ENCODE data around the gene OR2T29. TPM values are rescaled to one million over a fixed set of nuclear protein-coding genes. Genes with fewer than 3 reads are reported as not detected.

The OR2T29 gene, protein sequence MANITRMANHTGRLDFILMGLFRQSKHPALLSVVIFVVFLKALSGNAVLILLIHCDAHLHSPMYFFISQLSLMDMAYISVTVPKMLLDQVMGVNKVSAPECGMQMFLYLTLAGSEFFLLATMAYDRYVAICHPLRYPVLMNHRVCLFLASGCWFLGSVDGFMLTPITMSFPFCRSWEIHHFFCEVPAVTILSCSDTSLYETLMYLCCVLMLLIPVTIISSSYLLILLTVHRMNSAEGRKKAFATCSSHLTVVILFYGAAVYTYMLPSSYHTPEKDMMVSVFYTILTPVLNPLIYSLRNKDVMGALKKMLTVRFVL
- not detected in 2 replicates for total RNA-seq

DNA sequence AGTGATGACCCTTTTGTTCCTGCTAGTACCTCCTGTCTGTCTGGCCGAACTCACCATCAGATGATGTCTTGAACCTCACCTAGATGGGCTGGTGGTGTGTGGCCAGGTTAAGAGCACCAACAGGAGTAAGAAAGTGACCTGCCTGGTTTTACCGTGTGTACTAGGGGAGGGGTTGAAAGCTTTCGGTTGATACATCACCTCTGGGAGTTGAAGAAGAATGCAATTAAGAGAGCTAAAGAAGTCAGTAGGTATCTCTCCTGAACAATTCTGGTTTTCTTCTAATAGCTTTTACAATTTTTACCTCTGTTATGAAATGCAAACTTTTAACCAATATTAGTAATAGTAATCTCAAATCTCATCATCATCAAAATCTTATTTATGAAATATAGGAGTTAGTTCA, at the start of gene OR2T29:
Gene OR2T29, minus strand, starts transcription at position 101 of the 400 bp plus-strand sequence. CDS start 3,281 bp downstream, outside the sequence.

DNA sequence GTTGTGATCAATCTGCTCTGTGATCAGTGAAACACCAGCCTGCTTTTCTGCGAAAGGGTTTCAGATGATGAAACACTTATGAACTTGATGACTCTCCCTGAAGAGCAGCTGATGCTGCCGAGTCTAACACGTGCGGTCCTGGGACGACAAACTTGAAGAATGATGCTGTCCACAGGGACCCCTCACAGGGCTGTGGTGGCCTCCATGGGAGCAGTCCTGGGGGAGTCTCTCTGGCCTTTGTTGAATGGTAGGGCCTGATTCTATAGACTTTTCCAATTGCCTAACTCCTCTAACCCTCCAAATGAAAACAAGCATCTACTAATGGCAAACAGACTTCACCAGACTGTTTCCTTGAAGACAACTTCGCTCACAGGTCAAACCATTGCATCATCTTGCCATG, 35.0 kb upstream of the OR2T29 start, which contains the start of gene OR2T10:
Gene OR2T10, minus strand, starts transcription at position 112 of the 400 bp plus-strand sequence. CDS start 3,932 bp downstream, outside the sequence.

DNA sequence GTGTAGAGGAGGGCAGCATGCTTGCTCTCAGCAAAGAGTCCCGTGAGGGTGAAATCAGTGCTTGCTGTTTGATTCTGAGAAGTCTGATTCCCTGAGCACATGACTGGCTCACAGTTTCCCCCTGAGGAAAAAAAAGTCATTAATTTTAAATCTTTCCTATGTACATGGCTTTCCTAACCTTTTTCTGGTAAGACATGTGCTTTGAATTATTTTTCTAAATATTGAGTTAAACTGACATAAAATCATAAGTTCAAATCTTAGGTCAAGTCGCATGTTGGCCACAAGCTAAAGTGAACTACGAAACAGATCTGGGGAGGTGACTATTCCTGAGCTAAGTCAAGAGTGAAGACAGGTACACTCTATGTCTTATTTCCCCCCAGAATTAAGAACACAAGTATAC, 12.1 kb upstream of the OR2T29 start, which contains the start of gene OR2T34:
Gene OR2T34, minus strand, starts transcription at position 101 of the 400 bp plus-strand sequence. Its CDS starts 0 bp downstream, at position 101.

GRCh38 chr1:248507773-248508172, 54.8 kb downstream of the OR2T29 start, which contains the start of gene OR2G6:
Gene OR2G6, plus strand, starts transcription at chr1:248508073. Its CDS starts 13,574 bp downstream, at chr1:248521647.

Other genes starting within 250 kb of the OR2T29 start
- gene OR2M7, start 238.2 kb downstream of the OR2T29 start, total RNA-seq: not detected in 2 replicates
- not detected in 2 replicates for gene OR14C36, start 214.0 kb downstream of the OR2T29 start, total RNA-seq
- gene OR2T4, start 201.1 kb downstream of the OR2T29 start, total RNA-seq: not detected in 2 replicates
- gene OR2T6, start 187.0 kb downstream of the OR2T29 start, total RNA-seq: not detected in 2 replicates
- gene OR2T1, start 159.7 kb downstream of the OR2T29 start, total RNA-seq: not detected in 2 replicates
- not detected in 2 replicates for gene OR2T2, start 117.1 kb downstream of the OR2T29 start, total RNA-seq
- gene OR2T3, start 89.4 kb downstream of the OR2T29 start, total RNA-seq: not detected in 2 replicates
- not detected in 2 replicates for gene OR2T5, start 74.2 kb downstream of the OR2T29 start, total RNA-seq
- not detected in 2 replicates for gene OR2G6, start 54.7 kb downstream of the OR2T29 start, total RNA-seq
- gene OR2T34, start 12.0 kb upstream of the OR2T29 start, total RNA-seq: not detected in 2 replicates
- not detected in 2 replicates for gene OR2T10, start 34.9 kb upstream of the OR2T29 start, total RNA-seq
- not detected in 2 replicates for gene OR2T11, start 72.3 kb upstream of the OR2T29 start, total RNA-seq
- not detected in 2 replicates for gene OR2T35, start 82.5 kb upstream of the OR2T29 start, total RNA-seq
- gene OR2T27, start 92.8 kb upstream of the OR2T29 start, total RNA-seq: not detected in 2 replicates
- gene OR14I1, start 140.0 kb upstream of the OR2T29 start, total RNA-seq: not detected in 2 replicates
- not detected in 2 replicates for gene LYPD8, start 193.0 kb upstream of the OR2T29 start, total RNA-seq

Data from mammary microvascular endothelial cell (primary cell).